Activated naive CD4-positive, alpha-beta T cell treated with Interleukin-2 at 50 U/mL for 16 hours (primary cell): Measurements from ENCODE around the gene TNNI2.

Experiments used
- DNase-seq: peaks from one replicate; pipeline ENCODE4 v3.0.0-alpha.2; 2020

TNNI2 gene

GRCh38 chr11:1847006-1847735 is 8.4 kb downstream of the TNNI2 start:
- DNase-seq, result no peak

- no peak for DNase-seq
These were observed 9.3 kb downstream of the TNNI2 start for GRCh38 chr11:1847926-1848639.

DNA sequence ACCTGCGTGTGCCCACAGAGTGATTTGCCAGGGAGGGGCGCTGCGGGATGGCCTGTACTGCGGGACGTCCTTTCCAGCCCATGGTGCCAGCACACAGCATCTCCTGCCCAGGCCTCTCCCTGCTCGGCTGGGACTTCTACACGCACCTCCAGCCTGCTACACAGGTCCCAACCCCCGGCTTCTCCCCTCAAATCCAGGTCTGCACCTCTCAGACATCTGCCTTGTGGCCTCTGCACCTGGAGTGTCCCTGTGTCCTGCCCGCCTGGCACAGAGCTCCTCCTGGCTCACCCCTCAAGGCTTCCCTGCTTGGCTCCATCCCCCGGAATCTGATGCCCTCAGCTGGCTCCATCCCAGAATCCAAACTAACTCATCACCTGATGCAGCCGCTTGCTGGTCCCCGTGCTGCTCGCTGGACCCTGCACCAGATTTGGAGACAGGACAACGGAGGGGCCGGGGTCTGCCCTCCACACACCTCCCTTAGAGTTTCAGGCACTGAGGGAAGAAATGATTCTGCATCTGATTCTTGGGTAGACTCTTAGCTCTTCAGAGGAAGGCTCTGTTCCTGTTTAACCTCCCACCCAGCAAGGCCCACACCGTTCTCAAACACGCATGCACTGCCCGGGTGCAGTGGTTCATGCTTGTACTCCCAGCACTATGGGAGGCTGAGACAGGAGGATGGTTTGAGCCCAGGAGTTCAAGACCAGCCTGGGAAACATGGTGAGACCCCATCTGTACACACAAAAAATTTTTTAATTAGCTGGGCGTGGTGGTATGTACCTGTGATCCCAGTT is 10.1 kb downstream of the TNNI2 start:
- DNase-seq, result no peak

- no peak for DNase-seq
These were observed 12.8 kb downstream of the TNNI2 start for GRCh38 chr11:1851468-1852180.

GRCh38 chr11:1852271-1852876 is 13.6 kb downstream of the TNNI2 start:
- DNase-seq, result no peak

DNA sequence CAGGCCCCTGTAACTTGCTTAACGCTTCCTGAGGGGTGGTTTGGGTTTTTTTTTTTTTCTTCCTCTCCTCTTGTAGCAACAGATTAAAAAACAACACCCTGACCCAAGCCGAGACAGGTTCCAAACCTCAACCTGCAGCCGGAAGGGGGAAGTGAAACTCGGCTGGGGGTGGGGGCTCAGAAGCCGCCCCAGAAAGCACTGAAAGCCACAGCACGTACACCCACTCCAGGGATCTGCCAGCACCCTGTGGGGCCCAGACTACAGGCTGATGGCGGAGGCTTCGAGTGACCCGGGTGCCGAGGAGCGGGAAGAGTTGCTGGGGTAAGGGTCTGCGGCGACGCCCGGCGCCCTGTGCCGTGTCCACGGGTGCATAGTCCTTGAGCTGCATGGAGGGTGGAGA is 14.1 kb downstream of the TNNI2 start, which contains the start of gene LSP1:
TSS of gene LSP1 (plus strand) at position 208 of the 400 bp plus-strand sequence. CDS start at position 269, 61 bp downstream.
- DNase-seq, result peak; percentile 89

- peak; percentile 38 for DNase-seq
These were observed 14.8 kb downstream of the TNNI2 start for GRCh38 chr11:1853376-1854131.

- DNase-seq, result no peak
These were observed 15.6 kb downstream of the TNNI2 start for GRCh38 chr11:1854132-1854948.

DNA sequence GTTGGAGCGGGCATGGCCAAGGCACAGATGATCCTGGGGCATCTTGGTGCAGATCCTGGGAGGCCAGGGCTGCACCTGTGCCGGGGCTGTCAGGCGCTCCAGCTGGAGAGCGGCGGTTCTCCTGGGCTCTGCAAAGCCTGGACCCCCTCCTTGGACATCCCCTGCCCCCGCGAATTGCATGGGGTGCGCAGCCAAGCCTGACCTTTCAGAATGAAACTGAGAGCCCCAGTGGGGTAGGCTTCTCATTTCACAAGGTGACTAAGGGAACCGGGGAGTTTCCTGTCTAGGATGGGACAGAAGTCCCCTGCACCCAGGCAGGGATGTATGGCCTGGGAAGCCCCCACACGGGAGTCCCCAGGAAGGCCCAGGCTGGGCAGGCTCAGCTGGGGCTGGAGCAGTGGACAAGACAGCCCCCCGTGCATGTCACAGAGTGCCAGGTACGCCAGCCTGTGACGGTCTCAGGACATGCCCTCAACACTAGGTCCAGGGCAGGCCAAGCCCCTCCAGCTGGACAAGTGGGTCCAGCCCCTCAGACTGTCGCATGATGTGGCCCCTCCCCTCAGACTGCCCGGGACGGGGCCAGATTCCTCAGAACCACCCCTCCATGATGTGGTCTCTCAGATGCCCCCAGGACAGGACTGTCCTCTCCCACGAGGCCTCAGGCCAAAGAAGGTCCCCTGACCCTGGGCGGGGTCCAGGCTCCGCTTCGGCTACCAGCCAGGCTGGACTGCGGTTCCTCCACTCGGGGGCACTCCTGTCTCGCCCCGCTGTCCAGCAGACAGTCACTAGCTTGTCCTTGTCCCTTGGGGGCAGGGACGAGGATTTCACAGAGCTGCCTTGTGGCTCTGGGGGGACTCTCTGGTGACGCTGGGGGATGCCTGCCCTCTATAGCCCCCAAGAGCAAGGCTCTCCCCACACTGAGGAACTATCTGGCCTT is 16.4 kb downstream of the TNNI2 start:
- DNase-seq, result peak; percentile 53

DNA sequence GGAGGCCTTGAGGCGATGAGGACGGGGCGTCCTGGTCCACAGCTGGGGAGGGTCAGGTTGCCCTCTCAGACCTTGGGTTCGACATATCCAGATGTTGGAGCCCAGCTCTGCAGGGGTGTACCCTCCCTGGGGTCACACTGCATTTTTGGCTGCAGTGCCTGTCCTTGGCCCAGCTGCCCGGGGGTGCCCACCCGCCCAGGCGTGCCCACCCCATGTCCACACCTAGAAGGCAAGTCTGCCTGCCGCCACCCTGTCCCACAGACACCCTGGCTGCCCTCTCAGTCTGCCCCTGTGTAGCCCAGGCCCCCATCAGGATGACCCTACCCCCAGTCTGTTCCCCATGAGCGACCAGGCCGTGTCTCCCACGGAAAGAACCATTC is 17.1 kb downstream of the TNNI2 start:
- no peak for DNase-seq

DNA sequence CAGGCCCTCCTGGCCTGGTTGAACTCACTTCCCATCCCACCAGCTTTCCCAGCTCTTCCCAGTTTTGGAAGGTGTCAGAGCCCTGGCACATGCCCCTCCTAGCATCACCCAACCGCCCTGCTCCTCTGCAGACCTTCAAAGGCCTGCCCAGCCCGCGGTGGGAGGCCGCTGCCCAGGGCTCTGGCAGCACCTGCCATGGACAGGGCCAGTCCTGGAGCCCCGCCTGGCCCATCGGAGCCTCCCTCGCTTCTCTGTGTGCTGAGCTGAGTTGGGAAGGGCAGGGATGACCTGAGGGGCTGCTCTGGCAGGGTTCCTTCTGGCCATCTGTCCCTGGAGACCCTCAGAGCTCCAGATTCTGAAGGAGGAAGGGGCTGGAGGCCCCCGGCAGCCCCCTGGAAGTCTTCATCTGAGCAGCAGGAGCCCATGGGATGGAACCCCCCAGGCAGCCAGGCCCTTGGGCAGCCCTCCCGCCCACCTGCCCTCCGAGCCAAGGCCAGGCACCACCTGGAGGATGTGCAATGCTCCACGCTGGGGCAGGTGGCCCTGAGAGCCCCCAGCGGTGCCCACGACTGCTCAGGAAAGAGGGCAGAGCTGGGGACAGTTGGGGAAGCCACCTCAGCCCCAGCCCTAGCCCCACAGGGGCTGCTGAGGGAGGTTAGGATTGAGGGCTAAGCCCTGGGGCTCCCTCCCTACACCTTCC is 17.7 kb downstream of the TNNI2 start:
- no peak for DNase-seq

- DNase-seq, result no peak
These were observed 18.3 kb downstream of the TNNI2 start for GRCh38 chr11:1857064-1857463.

DNA sequence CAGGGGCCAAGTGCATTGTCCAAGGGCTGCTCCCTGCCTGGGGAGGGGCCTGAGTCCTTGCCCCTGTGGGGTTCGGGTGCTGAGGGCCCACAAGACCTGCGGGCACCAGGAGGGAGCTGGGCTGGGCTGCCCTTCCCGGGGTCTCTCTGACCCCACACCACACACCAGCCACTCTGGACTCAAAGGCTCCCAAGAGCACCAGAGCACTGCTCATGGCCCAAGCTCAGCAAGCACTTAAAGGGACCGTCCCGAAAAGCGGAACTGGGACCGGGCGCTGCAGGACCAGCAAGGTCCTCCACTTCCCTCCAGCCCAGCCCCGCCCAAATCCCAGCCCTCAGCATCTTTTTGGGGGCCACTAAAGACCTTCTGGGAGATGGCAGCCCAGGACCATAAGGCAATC is 19.4 kb downstream of the TNNI2 start:
- no peak for DNase-seq

DNA sequence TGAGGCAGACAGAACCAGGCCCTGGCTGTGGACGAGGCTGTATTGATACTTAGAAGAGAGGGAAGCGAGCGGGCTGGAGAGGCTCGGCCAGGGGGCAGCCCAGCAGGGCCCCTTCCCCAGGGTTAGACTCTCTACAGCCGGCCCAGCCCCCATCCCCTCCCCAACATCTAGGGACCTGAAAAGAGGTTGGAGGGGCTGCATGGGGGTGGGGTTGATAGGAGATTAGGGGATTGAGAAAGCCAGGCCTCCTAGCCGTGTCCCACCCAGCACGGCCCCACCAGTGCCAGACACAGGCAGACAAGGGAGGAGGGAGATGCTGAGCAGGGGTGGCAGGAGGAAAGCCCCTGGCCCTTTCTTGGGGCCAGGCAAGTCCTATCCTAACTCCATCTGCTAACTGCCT is 19.8 kb downstream of the TNNI2 start:
- DNase-seq, result no peak

GRCh38 chr11:1859004-1859403 is 20.2 kb downstream of the TNNI2 start:
- DNase-seq, result no peak

DNA sequence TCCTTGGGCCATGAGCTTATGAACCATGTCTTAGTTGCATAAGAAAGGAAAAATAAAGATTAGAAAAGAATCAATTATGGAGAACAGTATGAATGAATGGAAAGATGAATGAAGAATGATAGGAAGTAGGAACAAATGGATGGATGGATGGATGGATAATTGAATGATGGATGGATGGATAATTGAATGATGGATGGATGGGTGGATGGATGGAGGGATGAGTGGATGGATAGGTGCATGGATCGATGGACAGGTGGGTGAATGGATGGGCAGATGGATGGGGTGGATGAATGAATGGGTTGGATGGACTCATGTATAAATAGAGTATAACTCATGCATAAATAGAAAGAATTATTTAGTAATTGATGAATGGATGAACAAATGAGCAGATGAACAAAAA is 21.3 kb downstream of the TNNI2 start:
- DNase-seq, result no peak

GRCh38 chr11:1861435-1862411 is 22.9 kb downstream of the TNNI2 start:
- no peak for DNase-seq
